Right atrium auricular region (tissue), 2 donors: ENCODE data around the gene CPLX3. TPM values are rescaled to one million over a fixed set of nuclear protein-coding genes. Genes with fewer than 3 reads are reported as not detected.
A peak's percentile ranks its signal among the peaks of the same experiment; 100 is the strongest.

ENCODE experiments used
- DNase-seq: peaks from one replicate; pipeline ENCODE4 v3.0.0-alpha.2; 2019; ENCODE audit warnings: low spot score
- H3K27ac ChIP-seq, 2 donors: fragments of 200-600 bp; sonication (generic); 1 replicate in 1 of 2; 2 replicates in 1 of 2; pipeline ENCODE4 v1.5.1; 2016 to 2019
- H3K27me3 ChIP-seq, 2 donors: fragments of 200-600 bp; sonication (generic); one replicate each; pipeline versions ENCODE4 v1.5.1 to v1.6.0; 2017 to 2019
- H3K36me3 ChIP-seq: fragments of 200-600 bp; sonication (generic); one replicate; pipeline ENCODE4 v1.5.1; 2016
- H3K4me1 ChIP-seq, 2 donors: fragments of 200-600 bp; sonication (generic); one replicate each; pipeline versions ENCODE4 v1.5.1 to v1.6.0; 2017 to 2019
- H3K4me3 ChIP-seq, 2 donors: fragments of 200-600 bp; sonication (generic); 1 replicate in 1 of 2; 2 replicates in 1 of 2; pipeline ENCODE4 v1.5.1; 2017 to 2019; ENCODE audit warnings: mild to moderate bottlenecking in 1 of 2, moderate library complexity in 1 of 2
- H3K9me3 ChIP-seq, 2 donors: fragments of 200-600 bp; sonication (generic); one replicate each; pipeline ENCODE4 v1.5.1; 2019
- CTCF ChIP-seq, 2 donors: fragments of 200-600 bp; sonication (generic); IDR thresholded peaks; one replicate each; pipeline ENCODE4 v1.5.1; 2019; ENCODE audit warnings: antibody characterized with exemption in 2 of 2
- total RNA-seq, 2 donors: library from RNA; depleted of rRNA; stranded (reverse); fragments of >200 nt; gene quantifications; one replicate each; pipeline ENCODE4 v1.1.0, GENCODE V29; 2016

CPLX3 gene
- total RNA-seq, 2 donors from 2014 or later: 1.1 to 10.8 TPM

DNA sequence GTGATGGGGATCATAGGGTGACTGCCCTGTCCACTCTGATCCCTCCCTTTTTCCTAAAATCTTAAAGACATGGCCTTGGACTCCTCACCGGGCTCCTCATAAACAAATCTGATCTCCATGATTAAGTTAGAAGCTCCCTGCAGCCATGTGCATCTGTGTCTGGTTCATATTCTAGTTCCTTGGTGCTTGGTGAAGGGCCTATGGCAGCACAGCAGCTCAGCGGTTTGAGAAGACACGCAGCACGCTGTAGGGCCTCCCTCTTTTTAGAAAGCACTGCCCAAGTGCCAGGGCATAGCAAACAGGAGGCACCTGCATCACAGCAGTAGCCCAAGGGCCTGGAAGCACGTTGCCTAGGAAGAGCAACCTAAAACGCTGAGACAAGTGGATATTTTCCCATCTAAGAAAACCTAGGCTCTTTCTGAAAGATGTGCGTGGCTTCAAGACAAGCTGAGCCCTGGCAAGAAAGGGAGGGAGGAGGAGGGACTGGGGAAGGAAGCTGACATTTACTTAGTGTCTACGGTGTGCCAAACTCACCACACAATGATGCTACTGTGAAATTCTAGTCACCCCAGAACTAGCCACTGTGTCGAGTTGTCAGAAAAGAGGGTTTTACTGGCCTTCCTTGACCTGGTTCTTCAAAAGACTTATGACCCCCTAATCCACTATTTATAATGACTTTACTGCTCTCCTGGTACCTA is 31.4 kb downstream of the CPLX3 start:
- Histone ChIP-seq H3K36me3 (peaks cover 17% of the 10 kb centered on the region), H3K27me3 (no peaks in the 10 kb centered on the region), H3K9me3 (no peaks in the 10 kb centered on the region), H3K27ac (peak overlapping the region; percentile 14 to 25), H3K4me1 (peaks cover 3 to 49% of the 10 kb centered on the region in 2 donors), H3K4me3 (no peak overlapping the region)
- no peak for DNase-seq
- TF ChIP-seq CTCF (IDR thresholded peaks at IDR 0.05): no peak

GRCh38 chr15:74858369-74858740 is 31.9 kb downstream of the CPLX3 start:
- no peaks in the 10 kb centered on the region for H3K9me3 ChIP-seq
- peaks cover 3 to 54% of the 10 kb centered on the region in 2 donors for H3K4me1 ChIP-seq
- no peak for DNase-seq
- H3K27me3 ChIP-seq: no peaks in the 10 kb centered on the region
- TF ChIP-seq CTCF (IDR thresholded peaks at IDR 0.05): no peak
- H3K27ac ChIP-seq: peak overlapping the region; percentile 12 to 14
- H3K36me3 ChIP-seq: peaks cover 12% of the 10 kb centered on the region
- no peak overlapping the region for H3K4me3 ChIP-seq

DNA sequence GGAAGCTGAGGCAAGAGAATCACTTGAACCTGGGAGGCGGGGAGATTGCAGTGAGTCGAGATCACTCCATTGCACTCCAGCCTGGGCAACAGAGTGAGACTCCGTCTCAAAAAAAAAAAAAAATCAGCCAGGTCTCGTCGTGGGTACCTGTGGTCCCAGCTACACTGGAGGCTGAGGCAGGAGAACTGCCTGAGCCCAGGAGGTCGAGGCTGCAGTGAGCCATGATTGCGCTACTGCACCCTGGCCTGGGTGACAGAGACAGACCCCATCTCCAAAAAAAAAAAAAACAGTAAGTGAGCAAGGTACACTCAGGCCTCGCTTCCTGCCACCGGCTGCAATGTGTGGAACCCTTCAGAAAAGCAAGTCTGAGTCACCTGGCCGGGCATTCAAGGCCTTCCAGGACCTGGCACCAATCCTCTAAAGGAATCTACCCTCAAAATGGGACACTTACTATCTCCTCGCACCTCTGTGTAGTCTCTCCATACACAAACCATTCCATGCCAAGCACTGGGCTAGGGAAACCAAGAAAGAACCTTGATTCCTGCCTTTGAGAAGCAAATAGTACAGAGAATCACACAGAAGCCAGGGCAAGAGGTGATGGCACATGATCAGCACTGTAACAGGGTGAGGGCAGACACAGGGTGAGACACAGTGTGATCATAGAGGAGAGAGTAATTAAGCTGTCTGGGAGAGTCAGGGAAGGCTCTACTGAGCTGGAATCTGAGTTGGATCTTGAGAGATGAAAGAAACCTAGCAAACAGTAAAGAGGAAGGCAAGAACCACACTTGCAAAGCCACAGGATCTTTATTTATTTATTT is 37.0 kb downstream of the CPLX3 start:
- H3K9me3 ChIP-seq: no peaks in the 10 kb centered on the region
- DNase-seq: no peak
- no peaks in the 10 kb centered on the region for H3K36me3 ChIP-seq
- H3K4me1 ChIP-seq: peaks cover 0 to 70% of the 10 kb centered on the region in 2 donors
- TF ChIP-seq CTCF (IDR thresholded peaks at IDR 0.05): no peak
- H3K4me3 ChIP-seq: no peak overlapping the region
- H3K27me3 ChIP-seq: no peaks in the 10 kb centered on the region
- peak overlapping the region; percentile 76 to 93 for H3K27ac ChIP-seq

- no peak overlapping the region for H3K4me3 ChIP-seq
- peaks cover 0 to 70% of the 10 kb centered on the region in 2 donors for H3K4me1 ChIP-seq
- no peak for TF ChIP-seq CTCF (IDR thresholded peaks at IDR 0.05)
- DNase-seq: no peak
- no peaks in the 10 kb centered on the region for H3K9me3 ChIP-seq
- H3K27me3 ChIP-seq: no peaks in the 10 kb centered on the region
- H3K27ac ChIP-seq: peak overlapping the region; percentile 76 to 93
- no peaks in the 10 kb centered on the region for H3K36me3 ChIP-seq
Observed at GRCh38 chr15:74864296-74864695, 37.9 kb downstream of the CPLX3 start.

GRCh38 chr15:74865316-74865715 is 38.9 kb downstream of the CPLX3 start:
- TF ChIP-seq CTCF (IDR thresholded peaks at IDR 0.05): no peak
- Histone ChIP-seq H3K27me3 (no peaks in the 10 kb centered on the region), H3K4me1 (peaks cover 0 to 70% of the 10 kb centered on the region in 2 donors), H3K27ac (peak overlapping the region; percentile 76 to 93), H3K36me3 (no peaks in the 10 kb centered on the region), H3K9me3 (no peaks in the 10 kb centered on the region), H3K4me3 (no peak overlapping the region)
- DNase-seq: no peak
